ENCODE data around the gene CHD9. TPM values are rescaled to one million over a fixed set of nuclear protein-coding genes. Genes with fewer than 3 reads are reported as not detected.
A peak's percentile ranks its signal among the peaks of the same experiment; 100 is the strongest.

CHD9 gene
- total RNA-seq, 2 donors from 2014 or later: 56.3 to 62.6 TPM

DNA sequence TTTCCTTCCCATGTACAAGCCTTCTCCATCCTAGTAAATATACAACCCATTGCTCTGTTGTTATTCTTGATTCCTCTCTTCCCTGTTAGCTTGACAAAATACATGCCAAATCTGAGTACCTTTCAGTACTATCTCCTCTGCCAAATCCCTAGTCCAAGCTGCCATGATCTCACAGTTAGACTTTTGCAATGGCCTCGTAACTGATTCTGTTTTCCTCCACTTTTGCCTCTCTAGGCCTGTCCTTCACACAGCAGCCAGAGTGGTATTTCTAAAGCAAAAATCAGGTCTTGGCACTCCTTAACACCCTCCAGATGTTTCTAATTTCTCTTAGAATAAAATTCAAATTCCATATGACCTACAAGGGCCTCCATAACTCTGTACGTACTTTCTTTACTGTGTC, 226.5 kb downstream of the CHD9 start:
- WGBS: 95% methylated on average over 2 of the region's 2 CpGs

DNA sequence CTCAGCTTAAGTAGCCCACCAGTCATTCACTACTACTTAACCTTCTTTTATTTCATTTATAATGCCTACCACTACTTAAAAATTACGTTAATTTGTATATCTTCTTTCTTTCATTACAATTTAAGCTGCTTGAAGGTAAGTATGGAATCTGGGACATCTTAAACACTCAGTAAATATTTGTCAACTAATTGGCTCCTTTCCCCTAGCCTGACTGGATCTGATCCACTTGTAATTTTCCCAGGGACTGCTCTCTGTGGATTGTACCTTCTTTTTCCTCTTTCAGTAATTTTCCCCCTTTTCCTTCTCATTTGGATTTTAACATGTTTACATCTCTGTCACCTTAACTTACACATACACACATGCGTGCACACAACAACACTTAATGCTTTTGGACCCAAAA, 227.1 kb downstream of the CHD9 start:
- Histone ChIP-seq H3K4me3 (no peak overlapping the region), H3K9me3 (no peaks in the 10 kb centered on the region), H3K36me3 (peaks cover 0 to under 1% of the 10 kb centered on the region in 2 donors), H3K27ac (no peak overlapping the region), H3K4me1 (replicated peaks) (no peaks in the 10 kb centered on the region), H3K27me3 (replicated peaks; ENCODE audit: insufficient read depth) (no peaks in the 10 kb centered on the region)
- no peak for DNase-seq (ENCODE audit: low spot score)
- peak; percentile 14 for TF ChIP-seq POLR2AphosphoS5 (IDR thresholded peaks at IDR 0.05)
- TF ChIP-seq, protein P1, sequence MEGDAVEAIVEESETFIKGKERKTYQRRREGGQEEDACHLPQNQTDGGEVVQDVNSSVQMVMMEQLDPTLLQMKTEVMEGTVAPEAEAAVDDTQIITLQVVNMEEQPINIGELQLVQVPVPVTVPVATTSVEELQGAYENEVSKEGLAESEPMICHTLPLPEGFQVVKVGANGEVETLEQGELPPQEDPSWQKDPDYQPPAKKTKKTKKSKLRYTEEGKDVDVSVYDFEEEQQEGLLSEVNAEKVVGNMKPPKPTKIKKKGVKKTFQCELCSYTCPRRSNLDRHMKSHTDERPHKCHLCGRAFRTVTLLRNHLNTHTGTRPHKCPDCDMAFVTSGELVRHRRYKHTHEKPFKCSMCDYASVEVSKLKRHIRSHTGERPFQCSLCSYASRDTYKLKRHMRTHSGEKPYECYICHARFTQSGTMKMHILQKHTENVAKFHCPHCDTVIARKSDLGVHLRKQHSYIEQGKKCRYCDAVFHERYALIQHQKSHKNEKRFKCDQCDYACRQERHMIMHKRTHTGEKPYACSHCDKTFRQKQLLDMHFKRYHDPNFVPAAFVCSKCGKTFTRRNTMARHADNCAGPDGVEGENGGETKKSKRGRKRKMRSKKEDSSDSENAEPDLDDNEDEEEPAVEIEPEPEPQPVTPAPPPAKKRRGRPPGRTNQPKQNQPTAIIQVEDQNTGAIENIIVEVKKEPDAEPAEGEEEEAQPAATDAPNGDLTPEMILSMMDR (IDR thresholded peaks at IDR 0.05): no peak
- intact Hi-C loops (cut with DNase I): loop anchor here (10.0 kb wide), 1 partner anchor 227 kb away; the partner anchor contains the start of genes CHD9 and CHD9NB
- 63% methylated on average over 2 of the region's 2 CpGs for WGBS

More for the DNA sequence above, 226.5 kb downstream of the CHD9 start:
- Histone ChIP-seq H3K4me3 (no peak overlapping the region), H3K27me3 (replicated peaks; ENCODE audit: insufficient read depth) (no peaks in the 10 kb centered on the region), H3K4me1 (replicated peaks) (no peaks in the 10 kb centered on the region), H3K27ac (no peak overlapping the region), H3K36me3 (no peaks in the 10 kb centered on the region), H3K9me3 (no peaks in the 10 kb centered on the region)
- TF ChIP-seq POLR2A (IDR thresholded peaks at IDR 0.05): no peak
- TF ChIP-seq, protein P1 (IDR thresholded peaks at IDR 0.05): no peak
- TF ChIP-seq POLR2AphosphoS5 (IDR thresholded peaks at IDR 0.05): no peak
- intact Hi-C loops (cut with DNase I): loop anchor here (10.0 kb wide), 1 partner anchor 226 kb away; the partner anchor contains the start of genes CHD9 and CHD9NB
- DNase-seq (ENCODE audit: low spot score): no peak

DNA sequence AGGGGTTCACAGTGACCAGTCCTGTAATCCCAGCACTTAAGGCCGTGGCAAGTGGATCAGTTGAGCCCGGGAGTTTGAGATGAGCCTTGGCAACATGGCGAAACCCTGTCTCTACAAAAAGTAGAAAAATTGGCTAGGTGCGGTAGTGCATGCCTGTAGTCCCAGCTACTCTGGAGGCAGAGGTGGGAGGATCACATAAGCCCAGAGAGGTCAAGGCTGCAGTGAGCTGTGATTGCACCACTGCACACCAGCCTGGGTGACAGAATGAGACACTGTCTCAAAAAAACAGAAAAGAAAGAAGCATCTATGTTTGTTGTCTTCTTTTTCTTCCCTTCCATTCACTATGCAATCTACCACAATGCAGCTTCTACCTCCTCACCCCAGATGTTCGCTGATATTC, 227.5 kb downstream of the CHD9 start:
- Histone ChIP-seq H3K36me3 (peaks cover 0 to 4% of the 10 kb centered on the region in 2 donors), H3K27me3 (replicated peaks; ENCODE audit: insufficient read depth) (no peaks in the 10 kb centered on the region), H3K4me1 (replicated peaks) (no peaks in the 10 kb centered on the region), H3K4me3 (no peak overlapping the region), H3K9me3 (no peaks in the 10 kb centered on the region), H3K27ac (no peak overlapping the region)
- no peak for DNase-seq (ENCODE audit: low spot score)
- intact Hi-C loops (cut with DNase I): loop anchor here (10.0 kb wide), 1 partner anchor 228 kb away; the partner anchor contains the start of genes CHD9 and CHD9NB
- TF ChIP-seq POLR2AphosphoS5 (IDR thresholded peaks at IDR 0.05): no peak
- TF ChIP-seq, protein P1 (IDR thresholded peaks at IDR 0.05): no peak
- TF ChIP-seq POLR2A (IDR thresholded peaks at IDR 0.05): no peak
- 87% methylated on average over 5 of the region's 5 CpGs for WGBS

DNA sequence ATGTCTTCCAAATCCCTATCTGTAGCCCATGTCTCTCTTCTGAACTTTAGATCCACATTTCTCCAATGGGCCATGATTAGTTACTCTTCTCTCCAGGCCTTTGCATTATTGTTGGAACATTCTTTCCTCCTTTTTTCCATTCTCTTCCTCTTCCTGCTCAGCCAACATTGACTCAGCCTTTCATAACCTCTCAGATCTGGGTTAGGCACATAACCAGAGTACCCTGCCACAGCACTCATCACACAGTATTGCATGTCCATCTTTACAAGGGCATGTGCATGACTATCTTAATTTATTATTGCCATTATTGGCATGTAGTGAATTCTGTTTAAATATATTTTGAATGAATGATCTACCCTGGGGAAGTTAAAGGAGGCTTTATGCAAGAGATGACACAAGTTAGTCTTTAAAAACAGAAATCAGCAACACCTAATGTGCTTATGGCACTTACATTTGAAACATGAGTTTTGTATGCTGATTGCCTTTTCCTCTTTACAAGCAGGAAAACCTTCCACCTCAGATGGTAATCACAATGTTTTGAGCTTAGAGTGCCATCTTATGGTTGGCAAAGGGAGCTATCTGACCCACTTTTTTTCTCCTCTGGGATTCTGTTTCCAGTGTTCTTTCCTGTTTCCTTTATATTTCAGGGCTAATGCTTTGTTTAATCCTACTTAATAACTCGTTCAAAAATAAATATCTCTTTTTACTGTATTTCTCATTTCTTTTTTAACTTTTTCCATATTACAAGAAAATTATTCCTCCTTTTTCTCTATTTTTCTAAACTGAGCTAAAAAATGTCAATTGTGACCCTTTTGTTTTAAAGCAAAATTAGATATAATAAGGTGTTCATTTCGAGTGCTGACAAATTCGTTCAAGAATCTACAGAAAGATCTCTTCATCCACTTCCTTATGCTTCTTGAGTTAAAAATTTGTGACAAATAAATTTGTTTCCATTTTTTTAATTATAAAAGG, 228.5 kb downstream of the CHD9 start:
- DNase-seq (ENCODE audit: low spot score): no peak
- H3K36me3 ChIP-seq: peaks cover 6 to 7% of the 10 kb centered on the region in 2 donors
- intact Hi-C loops (cut with DNase I): loop anchor here (10.0 kb wide), 1 partner anchor 228 kb away; the partner anchor contains the start of genes CHD9 and CHD9NB
- no peaks in the 10 kb centered on the region for H3K4me1 ChIP-seq (replicated peaks)
- WGBS: 72% methylated on average over 3 of the region's 3 CpGs
- no peak overlapping the region for H3K4me3 ChIP-seq
- no peaks in the 10 kb centered on the region for H3K9me3 ChIP-seq
- TF ChIP-seq POLR2AphosphoS5 (IDR thresholded peaks at IDR 0.05) (peak; percentile 43), POLR2A (IDR thresholded peaks at IDR 0.05) (no peak)
- TF ChIP-seq, protein P1 (IDR thresholded peaks at IDR 0.05): peak in 3 of 4 experiments; percentile 36 to 53 (median 49)
- H3K27me3 ChIP-seq (replicated peaks; ENCODE audit: insufficient read depth): no peaks in the 10 kb centered on the region
- no peak overlapping the region for H3K27ac ChIP-seq

All from prostate gland (tissue), 2 donors.